GM19463 (cell line): Measurements from ENCODE around the gene DST.

Source experiments
- ATAC-seq: cut with Tn5 transposase; IDR thresholded peaks from one replicate; pipeline ENCODE4 v1.9.1; 2021; ENCODE audit warnings: mild to moderate bottlenecking, moderate library complexity; ENCODE audit not compliant: unreplicated experiment

DST gene

GRCh38 chr6:56625356-56625755 is 17.3 kb downstream of the DST start:
- ATAC-seq, result no peak

DNA sequence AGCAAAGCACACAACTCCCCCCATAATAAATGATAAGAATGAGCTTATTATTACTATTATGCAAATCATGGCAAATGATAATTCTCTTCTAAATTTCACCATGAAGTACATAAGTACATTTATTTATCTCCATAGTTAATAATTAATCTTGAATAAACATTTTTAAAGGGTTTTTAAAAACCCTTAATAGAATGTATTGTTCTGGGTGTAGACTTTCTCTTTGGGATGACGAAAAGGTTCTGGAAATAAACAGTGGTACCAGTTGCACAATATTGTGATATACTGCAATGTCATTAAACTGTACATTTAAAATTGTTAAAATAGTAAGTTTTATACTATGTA is 18.0 kb downstream of the DST start:
- ATAC-seq, result no peak

DNA sequence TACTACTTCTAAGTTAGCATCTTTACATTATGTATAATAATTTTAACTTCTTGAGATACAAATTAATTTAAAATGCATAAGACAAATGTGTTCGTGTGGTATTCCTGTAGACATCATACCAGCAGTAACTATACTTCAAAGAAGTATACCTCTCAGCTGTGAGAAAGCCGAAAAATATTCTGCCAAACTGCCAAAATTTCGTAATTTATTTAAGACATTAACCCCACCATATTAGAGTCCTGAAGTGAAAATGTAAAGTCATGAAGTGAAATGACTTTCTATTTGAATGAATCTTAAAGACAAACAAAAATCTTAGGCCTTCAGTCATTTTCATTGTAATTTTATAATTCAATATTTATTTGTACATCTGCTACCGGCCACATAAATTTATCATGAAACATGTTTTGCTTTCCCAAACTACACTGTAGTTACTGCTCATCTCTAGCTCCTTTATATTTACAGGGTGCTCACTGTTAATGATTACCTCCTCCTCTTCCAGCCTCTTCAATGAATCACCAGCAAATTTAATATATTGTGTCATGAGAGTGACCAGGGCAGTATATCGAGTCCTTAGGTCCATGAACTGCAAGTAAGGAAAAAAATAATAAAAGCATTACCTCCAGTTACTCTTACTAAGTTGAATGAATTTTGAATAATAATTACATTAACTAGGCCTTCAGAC is 18.5 kb downstream of the DST start:
- no peak for ATAC-seq

DNA sequence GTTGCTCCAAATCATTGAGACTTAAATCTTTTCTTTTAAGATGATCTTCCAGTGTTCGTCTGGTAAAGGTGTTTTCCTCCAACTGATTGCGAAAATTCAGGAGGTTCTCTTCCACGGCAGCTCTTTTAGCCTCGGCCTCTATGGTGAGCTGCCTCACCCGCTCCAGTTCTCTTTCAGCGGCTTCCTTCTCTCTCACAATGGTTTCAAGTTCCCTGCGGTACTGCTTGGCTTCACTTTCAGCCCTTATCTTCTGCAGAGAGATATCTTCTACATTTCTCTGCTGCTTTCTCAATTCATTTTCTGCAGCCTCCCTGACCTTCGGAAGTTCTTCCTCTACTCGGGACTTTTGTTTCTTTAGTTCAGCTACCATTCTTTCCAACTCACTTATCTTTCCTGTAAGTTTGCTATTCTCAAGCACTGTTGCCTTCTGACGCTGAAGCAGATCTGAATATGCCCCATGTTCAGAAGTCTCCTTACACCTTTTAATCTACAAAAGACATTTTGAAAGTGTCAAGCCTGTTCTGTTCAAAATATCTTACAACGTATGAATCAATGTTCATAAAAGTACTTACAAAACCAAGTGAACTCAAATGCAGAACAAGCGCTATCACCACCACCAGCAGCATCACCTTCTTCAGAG is 22.3 kb downstream of the DST start:
- ATAC-seq, result no peak

DNA sequence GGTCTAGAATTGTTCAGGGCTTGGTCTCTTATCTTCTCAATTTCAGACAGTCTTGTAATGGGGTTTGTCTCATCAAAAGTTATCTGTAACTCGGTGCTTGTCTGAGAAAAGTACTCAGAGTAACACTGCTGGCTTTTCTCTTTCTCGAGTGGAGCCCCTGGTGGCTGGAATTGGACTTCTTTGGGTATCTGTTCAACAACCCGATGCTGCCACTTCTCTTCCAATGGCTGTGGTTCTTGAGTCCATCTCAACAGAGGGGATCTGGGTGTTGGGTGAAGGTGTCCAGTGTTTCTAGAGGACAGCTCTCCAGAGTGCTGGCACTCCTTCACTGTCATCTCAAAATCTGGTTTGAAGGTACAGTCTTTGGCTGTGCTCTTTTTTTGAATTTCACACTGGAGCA is 24.6 kb downstream of the DST start:
- ATAC-seq, result no peak

GRCh38 chr6:56616967-56617366 is 25.7 kb downstream of the DST start:
- ATAC-seq, result no peak

GRCh38 chr6:56613247-56613851 is 29.3 kb downstream of the DST start:
- no peak for ATAC-seq

DNA sequence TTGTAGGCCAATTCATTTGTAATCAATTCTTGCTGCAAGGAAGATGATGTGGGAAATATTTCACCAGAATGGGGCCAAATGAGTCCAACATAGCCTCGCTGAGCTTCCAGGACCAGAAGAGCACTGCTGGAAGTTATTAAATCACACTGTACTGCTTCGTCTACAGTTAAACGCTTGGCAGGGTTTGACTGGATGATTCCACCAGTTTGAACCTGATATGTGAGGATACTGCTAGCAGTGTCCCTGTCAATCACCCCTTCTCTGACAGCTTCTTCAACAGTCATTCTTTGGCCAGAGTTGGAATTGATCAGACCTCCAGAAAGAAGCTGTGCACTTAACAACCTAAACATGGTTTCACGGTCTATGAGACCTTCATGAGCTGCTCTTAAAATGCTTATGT is 34.4 kb downstream of the DST start:
- no peak for ATAC-seq

DNA sequence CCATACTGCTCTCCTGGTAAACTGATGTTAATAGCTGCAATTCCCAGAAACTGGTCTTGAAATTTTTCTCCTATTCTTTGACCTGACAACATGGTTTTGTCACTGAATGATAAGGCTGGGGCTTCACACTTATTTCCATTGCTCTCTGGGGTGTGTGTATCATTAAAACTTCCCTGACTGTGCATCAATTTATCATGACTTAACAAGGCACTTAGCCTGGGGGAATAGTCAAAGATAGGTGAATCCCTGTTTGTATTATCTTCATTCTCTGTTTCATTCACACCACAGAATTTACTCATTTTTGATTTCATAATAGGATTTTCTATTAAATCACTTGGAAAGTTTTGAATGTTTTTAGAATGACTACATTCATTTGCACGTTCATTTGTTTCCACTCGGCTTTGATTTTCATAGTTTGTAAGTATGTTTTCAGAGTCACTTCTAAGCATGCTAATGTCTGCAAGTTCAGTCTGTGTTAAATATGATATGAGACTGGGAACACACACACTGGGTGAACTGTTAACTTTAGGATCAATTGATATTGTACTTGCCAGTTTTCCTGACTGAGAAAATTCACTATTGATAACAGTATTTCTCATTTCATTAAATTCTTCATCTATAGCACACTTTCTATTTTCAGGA is 35.5 kb downstream of the DST start:
- no peak for ATAC-seq

- ATAC-seq, result no peak
Observed at GRCh38 chr6:56605435-56605834, 37.3 kb downstream of the DST start.

- no peak for ATAC-seq
Observed at GRCh38 chr6:56604186-56604585, 38.5 kb downstream of the DST start.

GRCh38 chr6:56601390-56601789 is 41.3 kb downstream of the DST start:
- no peak for ATAC-seq

DNA sequence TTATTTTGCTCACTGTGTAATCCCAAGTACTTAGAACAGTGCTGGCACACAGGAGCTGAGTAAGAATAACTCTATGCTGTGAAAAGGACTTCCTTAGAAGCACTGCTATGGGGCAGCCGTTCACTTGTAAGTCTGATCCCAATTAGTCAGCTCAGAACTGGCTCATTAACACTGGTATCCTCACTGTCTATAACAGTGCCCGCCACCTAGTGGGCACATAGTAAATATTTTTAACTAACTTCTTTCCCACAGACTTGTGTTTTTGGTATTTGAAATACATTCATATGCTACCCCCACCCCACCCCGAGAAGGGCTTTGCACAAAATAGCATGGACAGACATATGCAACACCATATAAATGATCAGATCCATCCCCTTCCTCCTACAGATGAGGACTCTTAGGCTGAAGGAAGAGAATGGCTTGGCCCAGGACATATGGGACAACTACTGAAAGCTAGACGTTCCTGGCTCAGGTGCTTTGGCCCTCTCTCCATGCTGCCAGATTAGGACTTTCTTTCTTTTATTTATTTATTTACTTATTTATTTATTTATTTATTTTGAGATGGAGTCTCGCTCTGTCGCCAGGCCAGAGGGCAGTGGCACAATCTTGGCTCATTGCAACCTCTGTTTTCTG is 47.1 kb downstream of the DST start:
- ATAC-seq, result peak; percentile 33

GRCh38 chr6:56594699-56595098 is 48.0 kb downstream of the DST start:
- no peak for ATAC-seq

DNA sequence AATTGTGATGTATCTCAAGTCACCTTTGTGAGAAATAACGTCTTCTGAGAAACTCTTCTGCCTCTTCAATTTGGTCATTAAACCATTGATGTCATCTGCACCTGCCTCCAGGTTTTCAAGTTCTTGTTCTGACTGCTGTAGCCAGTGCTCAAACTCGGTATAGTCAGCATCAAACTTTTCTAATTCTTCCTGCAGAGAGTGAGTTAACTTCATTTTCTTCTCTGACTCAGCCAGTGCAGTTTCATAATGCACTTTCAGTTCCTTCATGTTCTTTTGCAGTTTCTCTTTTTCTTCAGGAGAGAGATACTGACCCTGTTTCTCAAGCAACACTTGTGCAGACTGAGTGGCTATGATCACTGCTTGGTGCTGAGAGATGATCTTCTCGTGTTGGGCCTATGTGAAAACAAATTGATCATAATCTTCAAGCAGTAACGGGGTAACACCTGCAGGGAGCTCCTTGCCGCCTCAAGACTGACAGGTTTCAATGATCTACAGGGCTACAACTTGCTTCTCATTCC is 48.8 kb downstream of the DST start:
- ATAC-seq, result peak; percentile 86

GRCh38 chr6:56582236-56582635 is 60.5 kb downstream of the DST start:
- no peak for ATAC-seq

GRCh38 chr6:56581296-56581925 is 61.3 kb downstream of the DST start:
- ATAC-seq, result no peak

GRCh38 chr6:56580271-56580670 is 62.4 kb downstream of the DST start:
- no peak for ATAC-seq

GRCh38 chr6:56579155-56579851 is 63.4 kb downstream of the DST start:
- no peak for ATAC-seq

- no peak for ATAC-seq
Observed at GRCh38 chr6:56575736-56576135, 67.0 kb downstream of the DST start.
